Smooth muscle cell (in vitro differentiated cells): ENCODE data around the gene RGS7. TPM values are rescaled to one million over a fixed set of nuclear protein-coding genes. Genes with fewer than 3 reads are reported as not detected.

ENCODE experiments used
- DNase-seq: peaks from one replicate; lab custom pipeline; 2025; ENCODE audit not compliant: unreplicated experiment; lab: John Stamatoyannopoulos, UW
- H2AFZ ChIP-seq: fragments of 200-600 bp; sonication (generic); 2 replicates; pipeline ENCODE4 v1.6.0; 2016; ENCODE audit warnings: antibody characterized with exemption, low read depth, mild to moderate bottlenecking
- H3F3A ChIP-seq: fragments of 200-600 bp; sonication (generic); 2 replicates; pipeline ENCODE4 v1.6.0; 2017; ENCODE audit warnings: antibody characterized with exemption, low read depth
- H3K27ac ChIP-seq: fragments of 200-600 bp; sonication (generic); 2 replicates; pipeline ENCODE4 v1.5.1; 2016; ENCODE audit warnings: low read depth, mild to moderate bottlenecking
- H3K27me3 ChIP-seq: fragments of 200-600 bp; sonication (generic); 2 replicates; pipeline ENCODE4 v1.6.1; 2016; ENCODE audit warnings: low read depth, mild to moderate bottlenecking
- H3K36me3 ChIP-seq: fragments of 200-600 bp; sonication (generic); 2 replicates; pipeline ENCODE4 v1.5.1; 2016; ENCODE audit warnings: low read depth
- H3K4me1 ChIP-seq: fragments of 200-600 bp; sonication (generic); 2 replicates; pipeline ENCODE4 v1.5.1; 2016; ENCODE audit warnings: low read depth
- H3K4me2 ChIP-seq: fragments of 200-600 bp; sonication (generic); 2 replicates; pipeline ENCODE4 v1.6.0; 2016; ENCODE audit warnings: mild to moderate bottlenecking
- H3K4me3 ChIP-seq: fragments of 200-600 bp; sonication (generic); 2 replicates; pipeline ENCODE4 v1.5.1; 2016; ENCODE audit warnings: mild to moderate bottlenecking
- H3K79me2 ChIP-seq: fragments of 200-600 bp; sonication (generic); 2 replicates; pipeline ENCODE4 v1.6.0; 2016; ENCODE audit warnings: low read depth, mild to moderate bottlenecking
- H3K9ac ChIP-seq: fragments of 200-600 bp; sonication (generic); 2 replicates; pipeline ENCODE4 v1.6.0; 2016; ENCODE audit warnings: low read depth
- H3K9me3 ChIP-seq: fragments of 200-600 bp; sonication (generic); replicated peaks from 2 replicates; pipeline ENCODE4 v1.5.1; 2016; ENCODE audit warnings: low read depth
- H4K20me1 ChIP-seq: fragments of 200-600 bp; sonication (generic); 2 replicates; pipeline ENCODE4 v1.6.0; 2016; ENCODE audit warnings: low read depth
- WGBS: methylation state at CpG from one replicate; pipeline ENCODE4 v1.1.7; 2016; ENCODE audit warnings: low lambda C conversion rate; 5-methylcytosine and 5-hydroxymethylcytosine counted together
- polyA plus RNA-seq: library from polyadenylated mRNA; unstranded; fragments of >200 nt; fragmentation: Nextera tagmentation; extraction: Ambion mirVana; gene quantifications from 2 replicates; pipeline ENCODE4 v1.2.1, GENCODE V29; 2016
- total RNA-seq: library from RNA; depleted of rRNA; stranded (reverse); fragments of >200 nt; gene quantifications from 2 replicates; pipeline ENCODE4 v1.2.3, GENCODE V29; 2014
- TF ChIP-seq, protein P1 (sequence below): fragments of 200-600 bp; sonication (generic); IDR thresholded peaks from 2 replicates; pipeline ENCODE4 v1.5.1; 2017; ENCODE audit warnings: borderline replicate concordance, mild to moderate bottlenecking, antibody characterized with exemption; ENCODE audit not compliant: insufficient read depth, poor library complexity, severe bottlenecking

Gene RGS7
- total and polyA plus RNA-seq, 2 experiments from 2014 or later, result 0.16 TPM; not detected in 1

DNA sequence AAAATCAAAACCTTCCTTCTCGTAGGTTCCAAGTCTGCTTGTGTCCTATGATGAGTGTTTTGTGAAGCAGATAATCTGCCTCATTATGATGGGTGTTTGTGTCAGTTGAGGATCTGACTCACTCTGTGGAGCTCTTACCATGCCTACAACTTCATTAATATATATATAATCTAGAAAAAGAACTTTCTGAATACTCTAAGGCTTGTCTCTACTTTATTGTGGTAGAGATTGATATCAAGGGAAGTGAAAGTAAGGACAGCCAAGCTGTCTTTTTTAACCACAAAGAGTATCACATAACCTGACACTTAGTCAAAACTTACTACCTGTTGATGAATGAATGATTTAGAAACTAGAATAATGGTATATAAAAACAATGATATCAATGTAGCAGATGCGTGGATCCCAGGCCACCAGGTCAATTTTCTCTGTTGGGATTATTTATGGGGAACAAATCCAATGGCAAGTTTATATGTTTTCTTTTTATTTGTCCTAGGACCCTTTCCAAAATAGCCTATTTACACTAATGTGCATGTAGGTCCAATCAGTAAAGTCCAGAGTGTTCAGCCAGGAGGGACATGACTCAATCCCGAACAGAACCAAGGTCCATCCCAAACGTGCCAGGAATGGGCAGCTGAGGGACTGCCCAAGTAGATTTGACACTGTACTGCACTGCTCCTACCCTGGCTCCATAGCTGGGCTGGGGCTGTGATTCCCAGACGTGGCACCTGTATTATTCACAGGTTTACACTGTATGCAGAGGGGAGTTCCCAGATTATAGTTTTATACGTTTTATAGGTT is 562.8 kb downstream of the RGS7 start:
- Histone ChIP-seq H3K4me1 (no peaks in the 10 kb centered on the region), H3K79me2 (no peaks in the 10 kb centered on the region), H2AFZ (no peak overlapping the region), H3K4me3 (no peak overlapping the region), H3K9me3 (no peaks in the 10 kb centered on the region), H3K27ac (no peak overlapping the region), H3F3A (no peaks in the 10 kb centered on the region), H3K4me2 (no peak overlapping the region), H3K9ac (no peak overlapping the region), H4K20me1 (no peaks in the 10 kb centered on the region), H3K27me3 (no peaks in the 10 kb centered on the region), H3K36me3 (no peaks in the 10 kb centered on the region)
- TF ChIP-seq, protein P1, sequence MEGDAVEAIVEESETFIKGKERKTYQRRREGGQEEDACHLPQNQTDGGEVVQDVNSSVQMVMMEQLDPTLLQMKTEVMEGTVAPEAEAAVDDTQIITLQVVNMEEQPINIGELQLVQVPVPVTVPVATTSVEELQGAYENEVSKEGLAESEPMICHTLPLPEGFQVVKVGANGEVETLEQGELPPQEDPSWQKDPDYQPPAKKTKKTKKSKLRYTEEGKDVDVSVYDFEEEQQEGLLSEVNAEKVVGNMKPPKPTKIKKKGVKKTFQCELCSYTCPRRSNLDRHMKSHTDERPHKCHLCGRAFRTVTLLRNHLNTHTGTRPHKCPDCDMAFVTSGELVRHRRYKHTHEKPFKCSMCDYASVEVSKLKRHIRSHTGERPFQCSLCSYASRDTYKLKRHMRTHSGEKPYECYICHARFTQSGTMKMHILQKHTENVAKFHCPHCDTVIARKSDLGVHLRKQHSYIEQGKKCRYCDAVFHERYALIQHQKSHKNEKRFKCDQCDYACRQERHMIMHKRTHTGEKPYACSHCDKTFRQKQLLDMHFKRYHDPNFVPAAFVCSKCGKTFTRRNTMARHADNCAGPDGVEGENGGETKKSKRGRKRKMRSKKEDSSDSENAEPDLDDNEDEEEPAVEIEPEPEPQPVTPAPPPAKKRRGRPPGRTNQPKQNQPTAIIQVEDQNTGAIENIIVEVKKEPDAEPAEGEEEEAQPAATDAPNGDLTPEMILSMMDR, result no peak
- WGBS, result 89% methylated on average over 6 of the region's 6 CpGs
- no peak for DNase-seq

DNA sequence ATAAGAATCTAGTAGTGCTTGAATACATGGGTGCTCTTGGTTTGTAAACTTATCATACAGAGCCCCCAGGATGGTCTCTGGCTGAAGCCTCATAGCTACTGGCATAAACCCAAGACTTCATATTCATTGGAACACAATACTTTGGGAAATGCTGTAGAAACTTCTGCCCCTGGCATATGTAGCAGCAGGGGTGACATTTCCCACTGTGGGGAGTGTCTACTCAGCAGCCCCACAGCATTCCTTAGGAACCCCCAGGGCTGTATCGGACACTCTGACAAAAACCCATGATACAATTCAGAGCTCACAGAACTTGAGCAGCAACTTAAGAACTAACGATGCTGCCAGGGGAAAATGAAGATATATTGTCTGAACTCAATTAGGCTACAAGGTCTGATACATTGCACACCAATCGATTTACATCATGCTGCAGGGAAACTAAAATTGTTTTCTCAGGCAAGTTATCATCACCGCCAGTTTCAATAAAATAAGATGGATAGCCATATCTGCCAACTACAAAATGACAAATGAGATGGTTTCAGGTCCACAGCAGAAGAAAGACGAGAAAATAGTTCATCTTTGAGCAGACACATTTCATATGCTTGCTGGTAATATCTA is 564.0 kb downstream of the RGS7 start:
- no peaks in the 10 kb centered on the region for H3K27me3 ChIP-seq
- no peak overlapping the region for H3K27ac ChIP-seq
- no peaks in the 10 kb centered on the region for H3K9me3 ChIP-seq
- H3K79me2 ChIP-seq, result no peaks in the 10 kb centered on the region
- DNase-seq, result no peak
- no peak overlapping the region for H3K4me3 ChIP-seq
- no peak overlapping the region for H2AFZ ChIP-seq
- H3K4me1 ChIP-seq, result no peaks in the 10 kb centered on the region
- no peaks in the 10 kb centered on the region for H3F3A ChIP-seq
- 85% methylated on average over 5 of the region's 5 CpGs for WGBS
- no peak overlapping the region for H3K4me2 ChIP-seq
- no peak overlapping the region for H3K9ac ChIP-seq
- no peaks in the 10 kb centered on the region for H3K36me3 ChIP-seq
- TF ChIP-seq, protein P1, result no peak
- H4K20me1 ChIP-seq, result no peaks in the 10 kb centered on the region

DNA sequence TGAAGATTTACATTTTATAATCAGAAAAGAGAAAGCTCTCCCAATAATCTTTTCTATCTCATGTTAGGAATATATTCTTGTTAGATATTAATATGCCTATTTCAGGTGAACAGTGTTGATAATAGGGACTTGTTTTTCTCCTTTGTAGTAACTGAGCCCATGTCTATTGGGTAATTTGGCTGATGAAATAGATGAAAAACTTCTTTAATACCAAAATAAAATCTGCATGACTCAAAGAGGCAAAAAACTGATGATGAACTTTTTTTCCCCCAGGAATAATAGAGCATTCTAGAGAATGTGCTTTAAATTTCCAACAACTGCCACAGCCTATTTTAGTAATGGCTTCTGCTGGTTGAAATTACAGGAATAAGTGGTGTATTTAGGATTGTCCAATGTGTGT is 566.1 kb downstream of the RGS7 start:
- H3K9ac ChIP-seq, result no peak overlapping the region

More for the DNA sequence above, 566.1 kb downstream of the RGS7 start:
- Histone ChIP-seq H3F3A (no peaks in the 10 kb centered on the region), H3K27ac (no peak overlapping the region), H3K4me1 (no peaks in the 10 kb centered on the region), H4K20me1 (no peaks in the 10 kb centered on the region), H3K79me2 (no peaks in the 10 kb centered on the region), H3K4me2 (no peak overlapping the region), H3K27me3 (no peaks in the 10 kb centered on the region), H3K4me3 (no peak overlapping the region), H2AFZ (no peak overlapping the region), H3K36me3 (no peaks in the 10 kb centered on the region), H3K9me3 (no peaks in the 10 kb centered on the region)
- TF ChIP-seq, protein P1, result no peak
- no peak for DNase-seq
